GM18505 (cell line): Measurements from ENCODE around the gene SPINK4.
A peak's percentile ranks its signal among the peaks of the same experiment; 100 is the strongest.

ENCODE experiments used
- ATAC-seq: cut with Tn5 transposase; IDR thresholded peaks from one replicate; pipeline ENCODE4 v1.9.1; 2021; ENCODE audit not compliant: unreplicated experiment
- POLR2A ChIP-seq: IDR thresholded peaks from 4 replicates; pipeline ENCODE4 v1.6.1; 2011; ENCODE audit warnings: borderline replicate concordance; ENCODE audit not compliant: insufficient read depth, insufficient read length; ENCODE audit errors: extremely low read depth

SPINK4 gene

GRCh38 chr9:33233626-33234342 lies 6.2 kb upstream of the SPINK4 start:
- no peak for ATAC-seq
- no peak for TF ChIP-seq POLR2A

- TF ChIP-seq POLR2A: no peak
- no peak for ATAC-seq
Measured at GRCh38 chr9:33234511-33235467, 5.2 kb upstream of the SPINK4 start.

GRCh38 chr9:33236571-33236970 lies 3.4 kb upstream of the SPINK4 start:
- no peak for ATAC-seq
- TF ChIP-seq POLR2A: no peak

- ATAC-seq: no peak
- no peak for TF ChIP-seq POLR2A
Measured at GRCh38 chr9:33241298-33241697, 1.3 kb downstream of the SPINK4 start.

GRCh38 chr9:33242609-33243134 lies 2.7 kb downstream of the SPINK4 start:
- no peak for ATAC-seq
- TF ChIP-seq POLR2A: no peak

GRCh38 chr9:33244137-33244784 lies 4.3 kb downstream of the SPINK4 start:
- TF ChIP-seq POLR2A: no peak

GRCh38 chr9:33245341-33245740 lies 5.4 kb downstream of the SPINK4 start:
- no peak for TF ChIP-seq POLR2A
- ATAC-seq: no peak

More at GRCh38 chr9:33244137-33244784, 4.3 kb downstream of the SPINK4 start:
- ATAC-seq: no peak

- ATAC-seq: no peak
- TF ChIP-seq POLR2A: no peak
Measured at GRCh38 chr9:33246269-33246860, 6.4 kb downstream of the SPINK4 start.

GRCh38 chr9:33248606-33249005 lies 8.6 kb downstream of the SPINK4 start:
- no peak for TF ChIP-seq POLR2A
- ATAC-seq: no peak

GRCh38 chr9:33249087-33249658 lies 9.2 kb downstream of the SPINK4 start:
- no peak for TF ChIP-seq POLR2A
- ATAC-seq: peak; percentile 55

- no peak for TF ChIP-seq POLR2A
- ATAC-seq: no peak
Measured at GRCh38 chr9:33249983-33250382, 10.0 kb downstream of the SPINK4 start.

- no peak for ATAC-seq
- TF ChIP-seq POLR2A: no peak
Measured at GRCh38 chr9:33250458-33250995, 10.6 kb downstream of the SPINK4 start.

GRCh38 chr9:33254211-33254610 lies 14.2 kb downstream of the SPINK4 start:
- no peak for TF ChIP-seq POLR2A
- ATAC-seq: no peak

- ATAC-seq: no peak
- no peak for TF ChIP-seq POLR2A
Measured at GRCh38 chr9:33255014-33255413, 15.0 kb downstream of the SPINK4 start.
